LNCAP (cell line): ENCODE measurements around the gene PEX10.

ENCODE experiments used
- TF ChIP-seq, protein P1 (sequence below): fragments of 450-650 bp; IDR thresholded peaks from 2 replicates; pipeline ENCODE4 v1.5.1; 2017; ENCODE audit warnings: mild to moderate bottlenecking

Gene PEX10

DNA sequence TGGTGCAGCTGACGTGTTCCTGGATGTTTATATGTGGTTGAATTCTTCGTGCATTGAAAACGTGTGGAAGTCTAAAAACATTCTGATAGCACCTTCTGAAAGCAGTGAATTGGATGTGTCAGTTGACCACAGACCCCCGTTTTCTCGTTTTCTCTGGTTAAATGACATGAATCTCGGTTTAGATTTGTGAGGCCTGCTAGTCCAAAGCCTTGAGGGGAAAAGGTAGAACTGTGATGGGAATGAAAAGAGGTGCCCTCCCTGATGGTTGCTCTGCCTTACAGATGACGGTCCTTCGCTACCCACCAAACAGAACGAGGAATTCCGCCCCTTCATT lies 11.8 kb downstream of the PEX10 start:
- TF ChIP-seq, protein P1, sequence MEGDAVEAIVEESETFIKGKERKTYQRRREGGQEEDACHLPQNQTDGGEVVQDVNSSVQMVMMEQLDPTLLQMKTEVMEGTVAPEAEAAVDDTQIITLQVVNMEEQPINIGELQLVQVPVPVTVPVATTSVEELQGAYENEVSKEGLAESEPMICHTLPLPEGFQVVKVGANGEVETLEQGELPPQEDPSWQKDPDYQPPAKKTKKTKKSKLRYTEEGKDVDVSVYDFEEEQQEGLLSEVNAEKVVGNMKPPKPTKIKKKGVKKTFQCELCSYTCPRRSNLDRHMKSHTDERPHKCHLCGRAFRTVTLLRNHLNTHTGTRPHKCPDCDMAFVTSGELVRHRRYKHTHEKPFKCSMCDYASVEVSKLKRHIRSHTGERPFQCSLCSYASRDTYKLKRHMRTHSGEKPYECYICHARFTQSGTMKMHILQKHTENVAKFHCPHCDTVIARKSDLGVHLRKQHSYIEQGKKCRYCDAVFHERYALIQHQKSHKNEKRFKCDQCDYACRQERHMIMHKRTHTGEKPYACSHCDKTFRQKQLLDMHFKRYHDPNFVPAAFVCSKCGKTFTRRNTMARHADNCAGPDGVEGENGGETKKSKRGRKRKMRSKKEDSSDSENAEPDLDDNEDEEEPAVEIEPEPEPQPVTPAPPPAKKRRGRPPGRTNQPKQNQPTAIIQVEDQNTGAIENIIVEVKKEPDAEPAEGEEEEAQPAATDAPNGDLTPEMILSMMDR: no peak

DNA sequence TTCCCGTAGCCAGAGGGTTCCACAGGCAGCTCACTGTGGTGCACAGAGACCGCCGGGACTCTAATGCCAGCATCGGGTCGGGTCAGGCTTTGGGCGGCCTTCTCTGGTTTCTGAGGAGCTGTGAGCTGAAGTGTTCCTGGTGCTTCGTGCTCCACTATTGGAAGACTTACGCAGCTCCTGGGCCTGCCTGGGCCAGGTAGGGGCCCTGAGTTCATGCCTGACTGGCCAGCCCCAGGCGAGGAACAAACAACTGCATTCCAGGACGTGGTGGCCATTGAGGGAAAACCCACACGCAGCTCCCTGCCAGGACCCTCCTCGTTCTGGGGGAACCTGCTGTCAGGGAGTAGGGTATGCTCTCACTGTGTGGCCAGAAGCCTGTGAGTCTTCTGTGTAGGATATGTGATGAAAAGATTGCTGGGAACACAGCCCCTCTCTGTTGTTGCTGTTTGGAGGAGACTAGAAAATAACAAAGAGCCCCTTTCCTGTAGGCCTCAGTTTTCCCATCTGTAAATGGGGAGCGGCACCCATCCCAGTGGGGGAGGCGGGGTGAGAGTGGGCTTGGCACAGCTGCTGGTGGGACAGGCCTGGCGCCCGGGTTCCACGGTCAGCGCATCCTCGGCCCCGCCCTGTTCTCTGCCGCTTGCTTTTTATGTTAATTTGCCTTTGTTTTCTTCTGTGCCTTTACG lies 12.3 kb downstream of the PEX10 start:
- TF ChIP-seq, protein P1: no peak

DNA sequence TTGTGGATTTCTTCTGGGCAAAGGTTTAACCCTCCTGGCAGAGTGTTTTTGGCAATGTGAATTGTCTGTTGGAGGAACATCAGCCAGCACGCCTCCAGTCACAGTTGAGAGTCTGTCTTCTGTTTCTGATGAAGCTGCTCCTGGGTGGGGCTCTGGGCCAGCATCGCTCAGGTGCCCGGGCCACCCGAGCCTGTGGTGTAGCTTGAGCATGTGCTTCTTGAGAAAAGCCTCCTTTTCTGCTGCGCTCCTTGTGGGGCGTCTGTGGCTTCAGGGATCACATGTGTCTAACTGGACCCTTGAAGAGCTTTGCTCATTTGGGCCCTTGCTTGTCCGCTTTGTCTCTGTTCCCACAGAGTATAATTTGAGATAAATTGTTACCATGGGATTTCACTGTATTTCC lies 13.5 kb downstream of the PEX10 start:
- TF ChIP-seq, protein P1: no peak

DNA sequence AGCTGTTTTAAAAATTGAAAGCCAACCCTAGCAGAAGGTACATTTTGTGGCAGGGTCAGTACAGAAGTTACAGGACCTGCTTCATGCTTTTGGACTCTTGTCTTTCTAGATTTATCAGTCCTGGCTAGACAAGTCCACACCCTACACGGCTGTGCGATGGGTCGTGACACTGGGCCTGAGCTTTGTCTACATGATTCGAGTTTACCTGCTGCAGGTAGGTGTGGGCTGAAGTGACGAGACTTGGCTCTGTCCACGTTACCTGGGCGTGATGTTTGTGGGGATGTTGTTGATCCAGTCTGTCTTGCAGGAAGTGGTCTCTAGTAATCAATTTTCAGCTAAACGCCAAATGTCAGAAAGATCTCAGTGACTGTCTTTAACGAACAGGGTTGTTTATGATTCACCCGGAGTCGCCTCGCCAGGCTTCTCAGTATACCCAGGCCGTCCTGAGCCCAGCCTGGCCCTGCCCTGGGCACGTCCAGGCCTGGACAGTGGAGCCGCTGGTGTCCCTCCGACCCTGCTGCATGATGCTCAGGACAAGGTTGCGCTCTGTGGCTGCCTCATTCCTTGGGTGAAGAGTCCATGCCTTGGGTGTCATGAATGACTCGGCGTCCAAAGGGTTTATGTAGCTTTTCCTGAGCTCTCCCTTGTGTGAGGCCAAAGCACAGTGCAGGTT lies 15.2 kb downstream of the PEX10 start:
- TF ChIP-seq, protein P1: no peak

DNA sequence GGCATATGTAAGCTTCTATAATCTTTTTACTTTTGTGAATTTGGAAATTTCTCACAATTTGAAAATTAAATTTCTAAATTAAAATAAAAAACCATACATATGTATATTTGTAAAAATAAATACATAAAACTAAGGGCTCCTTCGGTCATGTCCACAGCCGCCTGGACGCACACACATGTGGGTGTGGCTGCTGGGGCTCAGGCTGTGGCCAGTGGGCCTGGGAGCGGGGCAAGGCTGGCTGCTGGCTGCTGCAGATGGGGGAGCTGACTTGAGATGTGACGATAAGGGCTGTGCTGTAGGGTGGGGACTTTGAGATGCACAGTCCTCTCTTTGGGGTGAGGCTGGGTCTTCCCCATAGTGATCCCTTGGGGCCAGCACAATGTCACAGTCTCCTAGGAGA lies 15.9 kb downstream of the PEX10 start:
- TF ChIP-seq, protein P1: no peak

DNA sequence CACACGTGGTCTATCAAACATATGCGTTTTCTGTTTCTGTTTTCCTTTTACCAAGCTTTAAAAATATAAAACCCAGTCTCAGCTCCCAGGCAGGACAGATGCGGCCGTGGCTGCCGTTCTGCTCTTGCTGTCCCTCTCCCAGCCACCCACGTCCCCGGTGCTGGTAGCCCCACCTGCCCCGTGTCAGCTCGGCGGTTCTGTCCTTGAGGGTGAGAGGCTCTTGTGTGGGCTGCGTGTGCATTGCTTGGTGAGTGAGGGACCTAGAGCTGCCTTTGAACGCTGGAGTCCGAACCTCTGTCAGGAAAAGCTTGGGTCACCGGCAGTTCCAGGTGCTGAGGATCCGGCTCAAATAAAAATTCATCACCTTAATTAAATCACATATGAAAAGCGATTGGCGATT lies 16.3 kb downstream of the PEX10 start:
- TF ChIP-seq, protein P1: no peak

DNA sequence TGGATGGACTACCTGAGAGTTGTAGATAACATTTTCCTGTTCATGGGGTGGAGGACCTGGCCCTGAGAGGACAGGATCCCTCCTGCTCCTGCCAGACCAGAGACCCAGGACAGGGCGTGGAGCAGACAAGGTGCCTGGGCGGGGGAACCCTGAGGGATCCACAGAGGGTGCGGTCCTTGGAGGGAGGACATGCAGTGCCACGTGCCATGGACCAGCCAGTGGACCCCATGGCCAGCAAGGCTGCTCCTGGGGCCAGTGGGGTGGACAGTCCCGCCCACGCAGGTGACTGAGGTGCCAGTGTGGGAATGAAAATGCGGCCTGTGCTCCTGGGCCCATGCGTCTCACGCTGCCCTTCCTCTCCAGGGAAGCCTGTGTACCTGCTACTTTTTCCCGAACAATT lies 17.1 kb downstream of the PEX10 start:
- TF ChIP-seq, protein P1: no peak
